ENCODE measurements around the gene INHBC. TPM values are rescaled to one million over a fixed set of nuclear protein-coding genes. Genes with fewer than 3 reads are reported as not detected.

INHBC gene
- total RNA-seq, 1 donor from 2014 or later: not detected

- intact Hi-C loops (cut with DNase I): no loop called here
- ATAC-seq (ENCODE audit: poor library complexity): no peak
Observed at GRCh38 chr12:57449375-57449774, 14.8 kb downstream of the INHBC start.

GRCh38 chr12:57450057-57450456, 15.5 kb downstream of the INHBC start:
- DNase-seq: no peak
- intact Hi-C loops (cut with DNase I): no loop called here
- ATAC-seq (ENCODE audit: poor library complexity): no peak

More at GRCh38 chr12:57449375-57449774, 14.8 kb downstream of the INHBC start:
- DNase-seq: no peak

GRCh38 chr12:57451233-57451778, 16.7 kb downstream of the INHBC start:
- intact Hi-C loops (cut with DNase I): no loop called here
- DNase-seq (no peak), ATAC-seq (ENCODE audit: poor library complexity) (no peak)

- intact Hi-C loops (cut with DNase I): loop anchor here (2.0 kb wide), 1 partner anchor 144 kb away; no protein-coding TSS in a partner anchor
- DNase-seq: no peak
- ATAC-seq (ENCODE audit: poor library complexity): peak; percentile 89
Observed at GRCh38 chr12:57452181-57452936, 17.8 kb downstream of the INHBC start.

GRCh38 chr12:57452937-57453509, 18.4 kb downstream of the INHBC start:
- peak; percentile 93 for ATAC-seq (ENCODE audit: poor library complexity)
- peak; percentile 89 for DNase-seq
- intact Hi-C loops (cut with DNase I): loop anchor here (2.0 kb wide), 1 partner anchor 144 kb away; no protein-coding TSS in a partner anchor

- DNase-seq (no peak), ATAC-seq (ENCODE audit: poor library complexity) (no peak)
- intact Hi-C loops (cut with DNase I): no loop called here
Observed at GRCh38 chr12:57454213-57454565, 19.6 kb downstream of the INHBC start.

- intact Hi-C loops (cut with DNase I): no loop called here
- DNase-seq: no peak
- ATAC-seq (ENCODE audit: poor library complexity): no peak
Observed at GRCh38 chr12:57454566-57455373, 20.2 kb downstream of the INHBC start, which contains the start of gene INHBE. Gene INHBE, plus strand, starts transcription at chr12:57455307. Its CDS starts 230 bp downstream, at chr12:57455537.

- no peak for ATAC-seq (ENCODE audit: poor library complexity)
- intact Hi-C loops (cut with DNase I): no loop called here
- no peak for DNase-seq
Observed at GRCh38 chr12:57455374-57456144, 21.0 kb downstream of the INHBC start.

- ATAC-seq (ENCODE audit: poor library complexity) (no peak), DNase-seq (no peak)
- intact Hi-C loops (cut with DNase I): no loop called here
Observed at GRCh38 chr12:57456145-57456700, 21.6 kb downstream of the INHBC start.

GRCh38 chr12:57456737-57457490, 22.3 kb downstream of the INHBC start:
- DNase-seq (no peak), ATAC-seq (ENCODE audit: poor library complexity) (no peak)
- intact Hi-C loops (cut with DNase I): no loop called here

- intact Hi-C loops (cut with DNase I): no loop called here
- DNase-seq: no peak
- ATAC-seq (ENCODE audit: poor library complexity): no peak
Observed at GRCh38 chr12:57458665-57459054, 24.1 kb downstream of the INHBC start.

GRCh38 chr12:57459055-57459749, 24.6 kb downstream of the INHBC start:
- ATAC-seq (ENCODE audit: poor library complexity) (peak; percentile 86), DNase-seq (peak; percentile 97)
- intact Hi-C loops (cut with DNase I): no loop called here

- DNase-seq (no peak), ATAC-seq (ENCODE audit: poor library complexity) (peak; percentile 66)
- intact Hi-C loops (cut with DNase I): no loop called here
Observed at GRCh38 chr12:57459750-57460467, 25.3 kb downstream of the INHBC start, which contains the start of gene GLI1. Gene GLI1, plus strand, starts transcription at chr12:57459785. Its CDS starts 3,907 bp downstream, at chr12:57463692.

- DNase-seq: no peak
- intact Hi-C loops (cut with DNase I): no loop called here
- ATAC-seq (ENCODE audit: poor library complexity): no peak
Observed at GRCh38 chr12:57460468-57460784, 25.8 kb downstream of the INHBC start.

GRCh38 chr12:57460841-57461275, 26.3 kb downstream of the INHBC start:
- no peak for ATAC-seq (ENCODE audit: poor library complexity)
- no peak for DNase-seq
- intact Hi-C loops (cut with DNase I): no loop called here

GRCh38 chr12:57461276-57461916, 26.8 kb downstream of the INHBC start:
- intact Hi-C loops (cut with DNase I): no loop called here
- ATAC-seq (ENCODE audit: poor library complexity) (peak; percentile 50), DNase-seq (peak; percentile 77)
